HG02870 (cell line): ENCODE data around the gene PJA2.

Experiments
- ATAC-seq: cut with Tn5 transposase; IDR thresholded peaks from one replicate; pipeline ENCODE4 v1.9.1; 2021; ENCODE audit warnings: mild to moderate bottlenecking, moderate library complexity; ENCODE audit not compliant: unreplicated experiment

The PJA2 gene

GRCh38 chr5:109350537-109351270 is 59.1 kb downstream of the PJA2 start:
- ATAC-seq = no peak

GRCh38 chr5:109349388-109349787 is 60.4 kb downstream of the PJA2 start:
- no peak for ATAC-seq

GRCh38 chr5:109347252-109347888 is 62.4 kb downstream of the PJA2 start:
- no peak for ATAC-seq

GRCh38 chr5:109345699-109346098 is 64.1 kb downstream of the PJA2 start:
- ATAC-seq = no peak

- ATAC-seq = no peak
These were observed 69.4 kb downstream of the PJA2 start for GRCh38 chr5:109340351-109340750.

DNA sequence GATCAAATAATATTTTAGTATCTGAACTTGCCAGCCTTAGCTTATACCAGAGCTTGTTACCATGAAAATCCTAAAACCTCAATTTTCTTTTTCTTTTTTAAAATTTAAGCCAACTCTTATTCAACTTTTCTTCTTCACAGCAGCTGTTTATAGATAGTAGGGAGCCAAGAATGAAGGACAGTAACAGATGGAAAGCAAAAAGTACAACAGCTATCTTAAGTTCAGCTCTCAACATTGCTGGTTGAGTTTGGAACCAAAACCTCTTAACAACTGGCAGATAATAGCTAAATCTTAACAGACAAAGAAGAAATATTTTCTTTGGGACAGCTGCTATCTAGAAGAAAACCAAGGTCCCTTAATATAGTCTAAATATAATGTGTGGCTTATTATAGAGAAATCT is 74.7 kb downstream of the PJA2 start:
- no peak for ATAC-seq

DNA sequence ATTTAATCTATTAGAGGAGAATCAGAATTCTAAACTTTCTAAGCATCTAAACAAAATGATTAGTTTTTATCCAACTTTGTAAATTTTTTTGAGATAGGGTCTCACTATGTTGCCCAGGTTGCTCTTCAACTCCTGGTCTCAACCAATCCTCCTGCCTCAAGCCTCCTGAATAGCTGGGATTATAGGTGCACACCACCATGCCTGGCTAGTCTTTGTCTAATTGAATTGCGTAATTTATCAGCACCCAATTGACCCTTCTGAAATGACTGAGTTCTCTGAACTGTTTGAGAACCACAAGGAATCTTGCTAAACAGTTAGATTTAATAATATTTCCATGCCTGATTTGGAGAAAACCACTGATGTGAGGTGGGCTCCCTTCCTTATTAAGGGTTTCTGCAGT is 75.7 kb downstream of the PJA2 start:
- ATAC-seq = no peak

DNA sequence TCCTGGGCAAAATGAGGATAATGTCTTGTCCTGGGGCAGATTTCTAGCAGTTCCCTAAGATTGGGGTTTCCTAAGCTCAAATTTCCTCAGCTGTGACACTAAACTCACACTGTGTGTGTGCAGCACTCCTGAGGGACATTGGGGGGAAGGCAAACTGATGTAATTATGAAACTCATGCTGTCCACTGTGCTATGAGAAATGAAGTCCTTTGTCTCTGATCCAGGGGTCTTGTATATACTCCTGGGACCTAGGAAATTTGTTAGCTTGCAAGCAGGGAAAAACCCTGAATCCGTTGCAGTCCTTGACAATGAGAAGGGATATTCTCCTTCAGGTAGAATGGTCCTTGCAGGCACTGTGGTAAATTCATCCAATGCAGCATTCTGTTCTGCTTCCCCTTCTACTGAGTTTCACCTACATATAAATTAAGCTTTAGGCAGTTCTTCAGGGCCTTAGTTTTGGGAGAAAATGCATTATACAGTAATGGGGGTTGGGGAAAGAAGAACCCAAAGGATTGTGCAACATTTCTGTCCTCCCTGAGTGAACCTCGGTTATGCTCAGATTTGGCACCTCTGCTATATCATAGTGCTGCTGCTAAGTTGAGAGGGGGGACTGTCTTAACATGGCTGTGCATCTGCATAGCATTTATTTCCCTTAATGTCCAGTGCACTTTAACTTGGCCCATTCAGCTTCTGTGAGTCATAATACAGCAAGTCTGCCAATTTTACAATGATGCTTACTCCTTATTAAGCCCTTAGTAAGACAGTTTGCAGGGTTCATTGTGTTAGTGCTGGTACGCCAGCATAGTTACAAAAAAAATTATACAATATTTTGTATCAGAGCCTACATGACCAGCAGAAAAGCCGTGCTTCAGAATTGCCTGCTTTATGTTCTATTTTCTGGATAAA is 80.2 kb downstream of the PJA2 start:
- ATAC-seq = no peak

GRCh38 chr5:109328626-109329025 is 81.1 kb downstream of the PJA2 start:
- no peak for ATAC-seq

GRCh38 chr5:109327570-109327969 is 82.2 kb downstream of the PJA2 start:
- no peak for ATAC-seq

GRCh38 chr5:109326919-109327318 is 82.9 kb downstream of the PJA2 start:
- no peak for ATAC-seq

- no peak for ATAC-seq
These were observed 84.3 kb downstream of the PJA2 start for GRCh38 chr5:109325456-109325855.

GRCh38 chr5:109324931-109325330 is 84.8 kb downstream of the PJA2 start:
- ATAC-seq = no peak

DNA sequence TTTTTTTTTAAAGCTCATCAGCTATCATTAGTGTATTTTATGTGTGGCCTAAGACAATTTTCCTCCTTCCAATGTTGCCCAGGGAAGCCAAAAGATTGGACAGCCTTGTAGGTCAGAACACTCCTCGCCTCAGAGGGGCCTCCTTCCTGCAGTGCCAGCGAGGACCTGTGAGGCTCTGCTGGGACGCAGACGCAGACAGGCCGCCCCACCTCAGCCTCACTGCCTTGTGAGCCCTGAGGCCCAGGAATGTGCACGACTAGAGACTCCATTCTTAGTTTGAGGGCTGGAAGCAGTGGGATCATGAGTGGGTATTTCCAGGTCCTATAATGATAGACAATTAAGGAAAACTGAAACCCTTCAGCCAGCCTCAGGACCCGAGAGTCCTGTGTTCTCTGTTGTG is 85.4 kb downstream of the PJA2 start:
- no peak for ATAC-seq

DNA sequence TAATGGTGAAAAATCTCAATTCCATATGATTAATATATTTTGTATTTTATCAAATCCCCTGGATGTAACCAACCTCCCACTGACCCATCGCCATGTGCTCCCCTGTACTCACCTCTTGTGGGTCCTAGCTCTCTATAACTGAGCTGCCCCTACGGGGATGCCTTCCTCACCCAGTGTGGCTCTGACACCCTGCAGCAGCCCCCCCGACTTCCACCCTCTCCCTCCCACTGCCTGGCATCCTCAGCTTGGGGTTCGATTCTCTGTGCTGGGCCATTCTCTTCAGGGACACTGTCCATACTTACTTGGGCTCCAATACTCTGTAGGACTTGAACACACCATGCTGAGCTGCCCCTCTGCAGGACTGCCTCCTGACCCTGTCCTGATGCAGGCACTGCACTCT is 87.1 kb downstream of the PJA2 start:
- ATAC-seq = no peak

- ATAC-seq = no peak
These were observed 90.4 kb downstream of the PJA2 start for GRCh38 chr5:109319351-109319750.

- ATAC-seq = no peak
These were observed 91.2 kb downstream of the PJA2 start for GRCh38 chr5:109318455-109319108.

DNA sequence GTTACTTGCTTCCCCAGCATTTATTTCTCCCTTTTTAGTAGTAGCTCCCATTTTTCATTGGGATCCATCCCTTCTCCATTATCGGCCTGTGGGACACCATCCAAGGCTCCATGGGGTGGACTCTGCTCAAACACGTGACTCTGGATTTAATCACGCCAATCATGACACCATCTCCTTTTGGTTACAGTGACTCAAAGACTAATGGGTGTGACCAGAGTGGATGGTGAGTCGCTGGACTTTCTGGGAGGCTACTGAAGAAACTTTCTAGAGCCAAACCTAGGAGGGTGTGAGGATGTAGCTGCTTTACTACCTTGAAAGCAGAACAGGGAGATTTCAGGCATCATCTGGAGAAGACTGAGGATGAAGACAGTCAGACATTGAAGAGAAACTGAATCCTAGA is 93.1 kb downstream of the PJA2 start:
- no peak for ATAC-seq

DNA sequence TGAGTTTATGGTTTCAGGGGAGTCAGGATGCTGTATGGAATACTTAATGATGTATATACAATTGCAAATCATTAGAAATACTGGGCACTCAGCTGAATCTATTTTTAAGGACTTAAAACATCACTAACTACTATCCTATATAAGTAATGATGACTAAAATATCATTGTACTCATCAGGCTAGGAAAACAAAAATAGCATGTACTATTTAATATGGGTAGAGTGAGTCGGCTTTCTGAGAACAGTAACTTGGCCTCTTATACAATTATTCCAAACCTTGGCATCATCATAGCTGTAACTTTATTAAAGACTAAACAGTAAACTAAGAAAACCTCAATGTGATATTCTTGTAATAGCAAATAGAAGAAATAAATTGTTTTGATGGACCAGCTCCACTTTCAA is 94.5 kb downstream of the PJA2 start:
- no peak for ATAC-seq

- ATAC-seq = no peak
These were observed 96.6 kb downstream of the PJA2 start for GRCh38 chr5:109313127-109313526.

DNA sequence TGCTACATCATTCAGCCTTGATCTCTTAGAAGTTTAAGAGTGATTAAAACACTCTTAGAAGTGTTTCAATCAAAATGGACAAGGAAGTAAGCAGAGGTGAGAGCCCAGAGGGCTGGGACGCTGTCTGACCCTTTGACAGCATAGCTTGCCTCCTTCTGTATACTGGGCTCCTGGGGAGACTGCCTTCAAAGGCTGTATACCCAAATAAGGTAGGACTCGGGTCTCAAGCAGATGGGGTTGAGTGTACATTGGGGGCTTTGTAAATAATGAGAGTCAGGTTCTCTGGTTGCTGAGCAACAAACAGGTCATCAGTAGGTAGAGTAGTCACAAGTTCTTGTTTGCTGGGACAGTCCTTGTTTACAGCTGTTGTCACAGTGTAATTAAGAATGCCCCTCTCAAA is 97.1 kb downstream of the PJA2 start:
- ATAC-seq = no peak
